GM21529 (cell line): ENCODE measurements around the gene TCF21.
"Not testable (repeated sequence)": the region's sequence is repeated elsewhere in the genome, so short reads cannot be mapped to it uniquely, and the experiment has no call there.

Experiments used
- ATAC-seq: cut with Tn5 transposase; IDR thresholded peaks from one replicate; pipeline ENCODE4 v1.9.1; 2021; ENCODE audit not compliant: unreplicated experiment

TCF21 gene

GRCh38 chr6:133921249-133921859 lies 32.4 kb downstream of the TCF21 start:
- ATAC-seq = peak; percentile 66

GRCh38 chr6:133923938-133924593 lies 35.2 kb downstream of the TCF21 start:
- ATAC-seq = peak; percentile 81

- ATAC-seq = not testable (repeated sequence)
Measured at GRCh38 chr6:133931221-133931620, 42.3 kb downstream of the TCF21 start.

GRCh38 chr6:133936352-133936751 lies 47.4 kb downstream of the TCF21 start:
- ATAC-seq = not testable (repeated sequence)

- no peak for ATAC-seq
Measured at GRCh38 chr6:133937909-133938308, 49.0 kb downstream of the TCF21 start.

GRCh38 chr6:133938533-133938932 lies 49.6 kb downstream of the TCF21 start:
- ATAC-seq = no peak

- no peak for ATAC-seq
Measured at GRCh38 chr6:133939778-133940667, 51.1 kb downstream of the TCF21 start.
